ENCODE data around the gene LRRC75A. TPM values are rescaled to one million over a fixed set of nuclear protein-coding genes. Genes with fewer than 3 reads are reported as not detected.

Gene LRRC75A
- total RNA-seq, 1 experiment from 2014 or later: 10.1 TPM

DNA sequence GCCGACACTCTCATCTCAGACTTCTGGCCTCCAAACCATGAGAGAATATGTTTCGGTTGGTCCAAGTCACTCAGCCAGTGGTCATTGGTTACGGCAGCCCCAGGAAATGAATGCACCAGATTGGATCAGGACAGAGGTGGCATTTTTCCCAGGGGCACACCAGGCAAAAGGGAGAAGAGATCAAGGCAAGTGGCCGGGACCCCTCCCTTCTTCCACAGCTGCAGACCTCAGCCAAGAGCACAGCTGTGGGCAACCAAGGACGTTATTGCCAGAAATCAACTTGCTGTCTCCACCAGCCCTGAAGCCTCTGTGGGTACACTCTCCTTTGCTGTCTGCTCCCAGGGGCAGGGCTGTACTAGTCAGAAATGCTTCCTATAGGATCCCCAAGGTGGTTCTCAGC lies 20.7 kb downstream of the LRRC75A start:
- no peaks in the 10 kb centered on the region for H3K9me3 Mint-ChIP-seq
- DNase-seq: no peak
- H3K27ac Mint-ChIP-seq: peak overlapping the region in 2 of 3 experiments; percentile 1 to 38; a peak in 1 of 7 replicates
- Histone ChIP-seq H3K9me3 (ENCODE audit: control insufficient read depth, low read depth, low read length) (no peaks in the 10 kb centered on the region), H3K23ac (ENCODE audit: insufficient read length, low read depth, low read length) (no peak overlapping the region), H3K23me2 (ENCODE audit: insufficient read length, low read depth, low read length, poor library complexity, severe bottlenecking) (no peaks in the 10 kb centered on the region), H3K56ac (ENCODE audit: insufficient read length, low read depth, low read length) (no peak overlapping the region), H2AFZ (ENCODE audit: low read length) (no peak overlapping the region), H3K14ac (ENCODE audit: insufficient read depth, low read length) (no peak overlapping the region), H2BK120ac (ENCODE audit: low read depth, low read length, poor library complexity, severe bottlenecking) (no peak overlapping the region), H3K79me2 (ENCODE audit: insufficient read depth, low read length) (no peaks in the 10 kb centered on the region; the same call in 1 of the 2 replicates), H3K27me3 (ENCODE audit: insufficient read depth, low read length) (no peaks in the 10 kb centered on the region), H3K79me1 (ENCODE audit: insufficient read depth, low read depth, low read length, poor library complexity, severe bottlenecking) (no peaks in the 10 kb centered on the region), H2BK20ac (ENCODE audit: low read depth, low read length, poor library complexity, severe bottlenecking) (no peak overlapping the region), H3K9ac (ENCODE audit: extremely low read depth, insufficient read length, low read length) (no peak overlapping the region), H4K5ac (ENCODE audit: insufficient read length, low read depth, low read length) (no peak overlapping the region), H2AK5ac (ENCODE audit: insufficient read length, low read length) (no peak overlapping the region), H2BK5ac (ENCODE audit: insufficient read length, low read length) (no peak overlapping the region), H4K91ac (ENCODE audit: insufficient read length, low read depth, low read length) (no peak overlapping the region), H2BK15ac (ENCODE audit: low read depth, low read length) (no peak overlapping the region), H4K8ac (replicated peaks; ENCODE audit: insufficient read length, low read depth, low read length) (no peak overlapping the region), H3K4me1 (ENCODE audit: insufficient read depth, low read length) (no peaks in the 10 kb centered on the region), H3K27ac (ENCODE audit: insufficient read length, low read depth, low read length) (no peak overlapping the region), H3K18ac (ENCODE audit: insufficient read length, low read depth, low read length) (no peak overlapping the region), H2BK12ac (ENCODE audit: insufficient read length, low read depth, low read length) (no peak overlapping the region), H3K4me2 (ENCODE audit: insufficient read depth, insufficient read length, low read length) (no peak overlapping the region), H4K20me1 (ENCODE audit: control insufficient read depth, insufficient read depth, insufficient read length) (no peaks in the 10 kb centered on the region), H3K4ac (ENCODE audit: low read depth, low read length) (no peak overlapping the region), H3T11ph (ENCODE audit: low read length) (no peak overlapping the region)
- TF ChIP-seq, protein P1, sequence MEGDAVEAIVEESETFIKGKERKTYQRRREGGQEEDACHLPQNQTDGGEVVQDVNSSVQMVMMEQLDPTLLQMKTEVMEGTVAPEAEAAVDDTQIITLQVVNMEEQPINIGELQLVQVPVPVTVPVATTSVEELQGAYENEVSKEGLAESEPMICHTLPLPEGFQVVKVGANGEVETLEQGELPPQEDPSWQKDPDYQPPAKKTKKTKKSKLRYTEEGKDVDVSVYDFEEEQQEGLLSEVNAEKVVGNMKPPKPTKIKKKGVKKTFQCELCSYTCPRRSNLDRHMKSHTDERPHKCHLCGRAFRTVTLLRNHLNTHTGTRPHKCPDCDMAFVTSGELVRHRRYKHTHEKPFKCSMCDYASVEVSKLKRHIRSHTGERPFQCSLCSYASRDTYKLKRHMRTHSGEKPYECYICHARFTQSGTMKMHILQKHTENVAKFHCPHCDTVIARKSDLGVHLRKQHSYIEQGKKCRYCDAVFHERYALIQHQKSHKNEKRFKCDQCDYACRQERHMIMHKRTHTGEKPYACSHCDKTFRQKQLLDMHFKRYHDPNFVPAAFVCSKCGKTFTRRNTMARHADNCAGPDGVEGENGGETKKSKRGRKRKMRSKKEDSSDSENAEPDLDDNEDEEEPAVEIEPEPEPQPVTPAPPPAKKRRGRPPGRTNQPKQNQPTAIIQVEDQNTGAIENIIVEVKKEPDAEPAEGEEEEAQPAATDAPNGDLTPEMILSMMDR (conservative IDR thresholded peaks at IDR 0.05): no peak
- H3K27me3 Mint-ChIP-seq (ENCODE audit: low read depth): no peaks in the 10 kb centered on the region
- peaks cover 3 to 5% (median 4%) of the 10 kb centered on the region in 3 experiments; a peak in 2 of 7 replicates for H3K36me3 Mint-ChIP-seq (ENCODE audit: insufficient read depth in 1 of 3, low read depth in 3 of 3)
- peaks cover 29 to 36% of the 10 kb centered on the region in 2 experiments for H3K4me1 Mint-ChIP-seq
- H3K4me3 Mint-ChIP-seq: no peak overlapping the region
- WGBS (ENCODE audit: extremely low coverage, insufficient read length, low lambda C conversion rate): no CpG with 5 or more reads among the region's 5 CpGs
